Tibial nerve (tissue), 3 donors: ENCODE data around the gene CD55.

ENCODE experiments used
- CTCF ChIP-seq, 5 experiments: fragments of 200-600 bp in 3 of 5; fragments of 450-650 bp in 2 of 5; sonication (generic) in 3 of 5; IDR thresholded peaks; one replicate each; pipeline ENCODE4 v1.5.1; 2016 to 2019; ENCODE audit warnings: antibody characterized with exemption in 5 of 5, mild to moderate bottlenecking in 3 of 5, moderate library complexity in 2 of 5
- POLR2A ChIP-seq, 2 donors: fragments of 450-650 bp; IDR thresholded peaks; one replicate each; pipeline ENCODE4 v1.6.1; 2017; ENCODE audit warnings: antibody characterized with exemption in 2 of 2, mild to moderate bottlenecking in 2 of 2, moderate library complexity in 2 of 2

- TF ChIP-seq CTCF (IDR thresholded peaks at IDR 0.05) (no peak), POLR2A (IDR thresholded peaks at IDR 0.05) (no peak)
Measured at GRCh38 chr1:207355513-207356295, 34.2 kb downstream of the CD55 start.
